CD1c-positive myeloid dendritic cell (primary cell): Measurements from ENCODE around the gene UQCRFS1.
"Not testable (repeated sequence)": the region's sequence is repeated elsewhere in the genome, so short reads cannot be mapped to it uniquely, and the experiment has no call there.

Source experiments
- DNase-seq: peaks from one replicate; pipeline ENCODE4 v3.0.0-alpha.2; 2016; ENCODE audit errors: extremely low spot score

UQCRFS1 gene

DNA sequence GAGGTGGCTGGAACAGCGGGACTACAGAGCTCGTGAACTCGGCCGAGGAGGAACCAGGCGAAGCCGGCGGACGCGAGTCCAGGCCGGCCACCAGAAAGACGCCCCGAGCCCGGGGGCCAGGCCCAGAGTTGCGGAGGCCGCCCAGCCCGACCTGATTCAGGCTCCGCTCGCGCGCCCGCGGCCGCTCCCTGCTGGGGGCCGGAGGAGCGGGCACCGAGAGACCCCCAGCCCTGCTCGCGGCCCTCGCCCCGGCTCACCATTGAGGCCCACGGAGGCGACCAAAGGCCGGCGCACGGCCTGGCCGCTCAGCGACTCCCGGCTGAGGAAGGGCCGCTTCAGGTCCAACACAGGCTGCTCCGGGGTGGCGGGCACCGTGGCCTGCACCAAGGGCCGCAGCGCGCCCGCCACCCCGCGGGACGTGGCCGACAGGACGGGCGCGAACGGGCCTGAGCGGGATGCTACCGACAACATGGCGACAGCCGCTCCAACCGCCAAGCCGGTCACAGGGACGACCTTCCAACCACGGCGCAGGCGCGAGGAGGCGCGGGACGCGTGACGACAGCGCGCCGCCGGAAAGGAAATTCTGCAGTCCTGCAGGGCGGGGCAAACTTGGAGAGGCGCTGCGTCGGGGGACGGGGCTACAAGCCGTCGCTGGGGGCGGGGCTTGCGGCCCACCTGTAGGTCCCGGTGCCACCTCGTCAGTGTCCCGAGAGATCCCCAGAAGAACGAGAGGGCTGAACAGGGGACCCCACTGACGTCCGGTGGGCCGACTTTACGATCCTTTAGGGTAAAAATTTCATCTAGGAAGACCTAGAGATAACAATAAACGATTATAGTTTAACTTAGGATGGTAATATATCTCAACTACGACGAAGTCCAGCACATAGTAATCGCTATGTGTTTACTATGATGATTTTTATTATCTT is at the start of gene UQCRFS1:
Gene UQCRFS1 (minus strand): TSS at position 504 of the 926 bp plus-strand sequence. CDS start 33 bp downstream, at position 471.
- DNase-seq, result peak; percentile 97

DNA sequence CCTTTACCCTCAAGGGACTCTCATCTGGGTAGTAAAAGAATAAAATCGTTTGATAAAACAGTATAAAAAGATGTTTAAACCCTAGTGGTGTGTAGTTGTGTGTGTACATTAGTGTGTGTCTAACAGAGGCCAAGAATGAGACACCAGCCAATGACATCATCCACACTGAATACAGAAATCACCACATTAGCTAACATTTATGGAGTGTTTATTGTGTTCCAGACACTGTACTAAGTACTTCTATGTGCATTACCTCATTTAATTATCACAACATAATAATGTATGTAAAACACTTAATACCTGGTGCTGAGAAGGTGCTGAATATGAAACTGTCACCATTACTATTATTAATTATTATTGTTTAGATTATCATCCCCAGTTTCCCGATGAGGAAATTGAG is 49.1 kb upstream of the UQCRFS1 start:
- DNase-seq, result no peak

DNA sequence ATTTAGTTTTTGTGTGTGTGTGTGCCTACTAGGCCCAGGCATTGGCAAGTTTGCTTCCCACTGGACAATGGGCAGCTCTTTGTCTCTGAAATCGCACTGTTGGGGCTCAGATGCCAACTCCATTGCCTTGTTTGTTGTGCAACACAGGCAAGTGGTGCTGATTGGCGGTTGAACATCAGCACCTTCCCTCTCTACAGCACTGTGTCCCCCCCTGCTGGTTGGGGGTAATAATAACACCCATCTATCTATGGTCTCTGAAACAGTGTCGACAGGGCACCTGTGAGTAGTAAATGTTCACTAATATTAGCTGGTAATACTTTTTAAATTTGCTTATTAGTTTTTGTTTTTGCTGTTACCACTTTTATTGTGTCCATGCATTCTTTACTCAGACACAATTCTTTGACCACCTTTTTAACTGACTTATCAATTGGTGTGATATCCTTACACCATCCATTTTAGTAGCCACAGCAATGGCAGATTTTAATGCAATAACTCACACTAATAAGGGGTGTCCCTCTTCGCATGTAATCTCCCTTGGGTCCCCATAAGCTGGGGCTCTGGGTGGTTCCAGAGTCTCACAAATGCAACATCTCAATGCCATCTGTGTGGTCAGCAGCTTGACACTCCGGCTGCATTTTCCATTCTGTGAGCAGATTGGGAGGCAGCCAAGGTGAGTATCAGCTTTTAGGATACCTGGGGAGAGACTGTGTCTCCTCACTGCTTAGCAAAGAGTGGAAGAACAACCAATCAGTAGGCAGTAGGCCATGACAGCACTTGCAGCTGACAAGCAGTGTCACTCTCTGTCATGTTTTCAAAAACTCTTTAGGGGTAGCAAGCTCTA is 47.7 kb upstream of the UQCRFS1 start:
- peak; percentile 35 for DNase-seq

DNA sequence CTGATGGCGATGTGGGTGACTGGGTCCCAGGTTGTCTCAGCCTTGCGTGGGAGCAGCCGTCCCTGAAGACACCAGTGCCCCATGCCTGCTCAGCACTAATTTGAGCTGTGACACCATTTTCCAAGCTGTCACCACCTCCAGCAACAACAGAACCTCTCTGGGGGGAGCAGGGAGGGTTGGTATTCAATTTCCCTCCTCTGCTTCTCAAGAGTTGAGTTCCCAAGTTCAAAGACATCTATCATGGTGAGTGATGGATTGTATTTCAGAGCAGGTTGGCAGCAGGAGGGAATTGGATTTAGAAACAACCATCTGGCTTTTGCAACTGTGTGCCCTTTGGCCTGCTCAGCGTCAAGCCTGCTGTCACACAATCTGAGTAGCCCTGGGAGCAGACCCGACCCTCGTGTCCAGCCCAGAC is 46.9 kb upstream of the UQCRFS1 start:
- DNase-seq, result no peak

DNA sequence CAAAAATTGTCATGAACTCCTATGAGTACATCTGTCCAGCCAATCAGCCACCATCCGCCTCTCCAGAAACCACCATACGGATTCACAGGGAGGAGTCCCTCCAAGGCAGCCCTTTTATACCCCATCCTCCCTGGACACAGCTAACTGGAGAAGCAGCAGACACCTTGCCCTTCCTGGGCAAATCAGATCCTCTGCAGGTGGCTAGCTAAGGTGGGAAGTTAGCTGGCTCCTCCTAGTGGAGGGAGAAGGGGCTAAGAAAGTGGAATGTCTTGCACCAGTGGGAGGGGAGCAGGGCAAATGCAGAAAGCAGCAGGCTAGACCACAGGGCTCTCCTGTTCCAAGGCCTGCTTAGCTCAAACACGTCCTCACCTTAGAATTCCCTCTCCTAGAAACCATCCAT is 46.2 kb upstream of the UQCRFS1 start:
- DNase-seq, result no peak

GRCh38 chr19:29256516-29256915 is 43.6 kb upstream of the UQCRFS1 start:
- no peak for DNase-seq

DNA sequence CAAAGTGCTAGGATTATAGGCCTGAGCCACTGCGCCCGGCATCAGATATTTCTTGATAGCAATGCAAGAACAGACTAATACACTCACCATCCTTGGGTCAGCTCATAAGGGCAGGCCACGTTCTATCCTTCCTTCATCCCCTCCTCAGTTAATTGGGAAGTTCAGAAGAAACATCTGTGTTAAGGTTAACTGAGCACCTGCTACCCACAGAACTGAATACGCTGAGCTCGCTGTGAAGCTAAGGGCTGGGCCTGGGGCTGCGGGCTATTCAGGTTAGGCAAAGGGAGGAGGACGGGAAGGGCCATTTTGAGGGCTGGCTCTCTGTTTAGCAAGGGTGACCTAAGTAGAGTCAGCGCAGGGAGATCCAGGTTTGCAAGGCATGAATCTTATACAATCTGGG is 43.0 kb upstream of the UQCRFS1 start:
- DNase-seq, result no peak

GRCh38 chr19:29255006-29255405 is 42.1 kb upstream of the UQCRFS1 start:
- no peak for DNase-seq

GRCh38 chr19:29249798-29250197 is 36.8 kb upstream of the UQCRFS1 start:
- not testable (repeated sequence) for DNase-seq

GRCh38 chr19:29248332-29248844 is 35.4 kb upstream of the UQCRFS1 start:
- no peak for DNase-seq

- no peak for DNase-seq
Observed at GRCh38 chr19:29247872-29248271, 34.9 kb upstream of the UQCRFS1 start.

GRCh38 chr19:29247471-29247870 is 34.5 kb upstream of the UQCRFS1 start:
- no peak for DNase-seq

DNA sequence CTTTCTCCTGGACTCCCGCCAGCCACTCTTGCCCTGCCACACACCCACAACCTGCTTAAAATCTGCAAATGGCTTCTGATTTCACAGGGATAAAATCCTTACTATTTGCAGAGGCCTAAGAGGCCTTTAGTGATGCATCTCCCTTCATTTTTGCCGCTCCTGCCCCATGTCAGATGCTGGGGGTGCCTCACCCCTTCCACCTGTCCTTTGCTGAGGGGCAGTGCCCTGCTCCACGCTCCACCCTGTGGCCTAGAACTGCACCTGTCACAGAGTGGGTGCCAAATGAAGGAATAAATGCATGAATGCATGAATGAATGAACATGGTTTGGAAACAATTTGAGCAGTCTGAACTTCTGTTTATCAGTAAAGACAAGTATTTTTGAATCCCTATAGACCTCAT is 34.1 kb upstream of the UQCRFS1 start:
- DNase-seq, result no peak

DNA sequence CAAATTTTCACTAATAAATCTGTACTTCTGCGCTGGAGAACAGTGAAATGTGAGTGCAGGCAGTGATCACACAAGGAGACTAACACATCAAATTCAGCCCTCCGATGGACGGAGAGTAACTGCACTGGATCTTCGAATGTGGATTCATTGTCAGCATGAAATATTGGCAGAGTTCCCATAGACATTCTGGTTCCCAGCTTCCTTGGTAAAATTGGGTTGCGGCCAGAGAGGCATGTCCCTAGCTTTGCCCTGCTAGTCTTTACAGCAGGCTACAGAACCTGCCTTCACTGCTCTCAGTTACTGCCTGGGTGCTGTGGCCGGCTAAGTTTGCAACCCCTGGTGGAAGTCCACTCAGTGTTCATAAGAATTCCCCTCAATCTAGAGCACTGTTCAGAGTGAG is 32.3 kb upstream of the UQCRFS1 start:
- no peak for DNase-seq

DNA sequence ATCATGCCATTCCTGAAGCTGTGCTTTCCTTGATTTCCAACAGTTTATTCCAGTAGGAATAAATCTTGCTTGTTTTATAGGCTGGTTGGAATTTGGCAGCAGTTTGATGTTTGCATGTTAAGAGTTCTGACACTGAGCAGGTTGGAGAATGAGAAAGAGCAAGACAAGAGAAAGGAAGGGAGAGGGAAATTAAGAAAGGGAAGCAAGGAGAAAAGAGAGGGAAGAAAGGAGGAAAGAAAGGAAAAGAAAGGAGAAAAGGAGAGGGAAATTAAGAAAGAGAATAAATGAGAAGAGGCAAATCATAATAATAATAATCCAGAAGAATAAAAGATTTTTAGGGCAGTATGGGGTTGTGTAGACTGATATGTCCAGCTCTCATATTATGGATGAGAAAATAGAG is 28.4 kb upstream of the UQCRFS1 start:
- no peak for DNase-seq

DNA sequence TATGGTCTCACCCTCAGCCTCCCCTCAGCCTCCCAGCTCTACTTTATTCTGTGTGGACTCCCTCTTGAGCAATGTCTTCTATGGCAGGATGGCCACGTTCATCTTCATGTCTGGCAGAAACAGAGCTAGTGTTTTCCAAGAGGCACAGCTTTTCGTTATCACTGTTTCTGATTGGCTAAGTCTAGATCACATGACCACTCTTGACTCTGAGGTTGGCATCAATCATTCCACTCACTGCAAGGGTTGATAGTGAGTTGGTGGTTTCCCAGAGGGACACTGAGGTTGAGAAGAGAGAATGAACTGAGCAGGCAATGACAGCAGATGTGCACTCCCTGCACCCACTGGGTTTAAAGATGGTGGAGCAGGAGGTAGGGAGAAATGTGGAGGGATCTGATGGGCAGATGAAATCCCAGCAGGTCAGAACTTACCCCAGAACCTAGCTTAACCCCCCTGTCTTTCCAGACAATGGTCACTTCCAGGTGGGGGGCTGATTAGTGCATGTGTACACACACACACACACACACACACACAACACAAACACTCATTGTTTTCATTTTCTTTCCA is 26.3 kb upstream of the UQCRFS1 start:
- DNase-seq, result no peak

- DNase-seq, result no peak
Observed at GRCh38 chr19:29233591-29233990, 20.6 kb upstream of the UQCRFS1 start.

DNA sequence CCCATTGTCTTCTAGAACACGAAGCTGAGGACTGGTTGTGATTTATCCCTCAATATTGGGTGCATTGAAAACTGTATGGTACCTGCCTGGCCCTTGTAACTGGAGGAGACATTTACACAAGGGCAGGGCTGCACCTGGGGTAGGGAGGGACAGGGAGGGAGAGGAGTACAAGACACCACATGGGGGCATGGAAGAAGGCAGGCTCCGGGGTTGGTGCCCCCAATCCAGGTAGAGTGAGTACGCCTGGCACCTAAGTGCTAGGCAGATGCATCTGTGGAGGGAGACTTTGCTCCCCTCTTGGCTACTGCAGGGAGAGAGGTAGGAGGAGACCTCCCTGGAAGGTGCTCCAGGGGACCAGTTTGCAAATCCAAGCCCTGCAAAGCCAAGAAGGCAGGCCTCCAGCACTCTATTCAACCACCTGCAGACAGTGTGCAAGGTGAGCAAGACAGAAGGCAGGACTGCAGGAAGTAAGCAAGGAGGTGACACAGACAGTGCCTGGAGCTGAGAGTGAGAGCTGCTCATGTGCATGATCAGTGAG is 19.4 kb upstream of the UQCRFS1 start:
- no peak for DNase-seq

- DNase-seq, result not testable (repeated sequence)
Observed at GRCh38 chr19:29231306-29231705, 18.4 kb upstream of the UQCRFS1 start.

GRCh38 chr19:29217616-29218015 is 4.7 kb upstream of the UQCRFS1 start:
- DNase-seq, result no peak

DNA sequence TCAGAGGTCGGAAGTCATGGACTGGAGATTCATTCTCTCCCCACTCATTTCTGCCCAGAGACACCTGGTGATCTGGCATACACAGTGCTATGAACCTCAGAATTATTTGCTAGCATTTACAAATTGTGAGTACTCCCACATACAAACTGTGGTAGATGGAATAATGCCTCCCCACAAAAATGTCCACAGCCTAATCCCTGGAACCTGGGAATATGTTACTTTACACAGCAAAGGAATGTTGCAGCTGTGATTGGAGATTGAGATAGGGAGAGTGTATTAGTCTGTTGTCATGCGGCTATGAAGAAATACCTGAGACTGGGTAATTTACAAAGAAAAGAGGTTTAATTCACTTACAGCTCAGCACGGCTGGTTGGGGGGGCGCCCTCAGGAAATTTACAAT is 3.1 kb upstream of the UQCRFS1 start:
- no peak for DNase-seq

- DNase-seq, result no peak
Observed at GRCh38 chr19:29215322-29215845, 2.4 kb upstream of the UQCRFS1 start.
